K562 (cell line): ENCODE measurements around the gene GPR135. TPM values are rescaled to one million over a fixed set of nuclear protein-coding genes. Genes with fewer than 3 reads are reported as not detected.

Source experiments
- CGGBP1 ChIP-seq: fragments of 250-450 bp; sonication (Bioruptor Pico); IDR thresholded peaks from 2 replicates; pipeline ENCODE4 v1.9.0; 2021; ENCODE audit warnings: mild to moderate bottlenecking
- E2F1 ChIP-seq: sonication (generic); formaldehyde crosslinking; IDR thresholded peaks from 2 replicates; pipeline ENCODE4 v1.8.1; 2023; ENCODE audit warnings: mild to moderate bottlenecking, missing genetic modification reagents, moderate library complexity
- ELF4 ChIP-seq: fragments of 450-650 bp; formaldehyde crosslinking; IDR thresholded peaks from 2 replicates; pipeline ENCODE4 v1.4.0; 2022; ENCODE audit warnings: missing genetic modification characterization
- GABPB2 ChIP-seq: fragments of 250-450 bp; sonication (Bioruptor Pico); conservative IDR thresholded peaks from 2 replicates; pipeline ENCODE4 v1.5.1; 2021; ENCODE audit warnings: mild to moderate bottlenecking
- JUNB ChIP-seq: fragments of 450-650 bp; formaldehyde crosslinking; conservative IDR thresholded peaks from 2 replicates; pipeline ENCODE4 v1.4.0; 2020; ENCODE audit warnings: mild to moderate bottlenecking
- LEF1 ChIP-seq: fragments of 450-650 bp; IDR thresholded peaks from 2 replicates; pipeline ENCODE4 v1.6.1; 2016; ENCODE audit warnings: mild to moderate bottlenecking
- MTA2 ChIP-seq: fragments of 450-650 bp; IDR thresholded peaks from 2 replicates; pipeline ENCODE4 v1.6.1; 2016; ENCODE audit warnings: low read depth
- NFYB ChIP-seq: IDR thresholded peaks from 2 replicates; pipeline ENCODE4 v1.6.1; 2011; ENCODE audit warnings: mild to moderate bottlenecking, moderate library complexity; ENCODE audit not compliant: insufficient read length; ENCODE audit errors: extremely low read depth
- NR4A1 ChIP-seq, 2 experiments: fragments of 250-450 bp in 1 of 2; fragments of 450-650 bp in 1 of 2; sonication (Bioruptor Pico) in 1 of 2; IDR thresholded peaks; 2 replicates each; pipeline versions ENCODE4 v1.4.0 to v1.6.1; 2016 to 2020; ENCODE audit warnings: mild to moderate bottlenecking in 2 of 2, missing compliant biosample characterization in 1 of 2, missing genetic modification characterization in 1 of 2, moderate library complexity in 1 of 2
- RNF2 ChIP-seq: sonication (generic); IDR thresholded peaks from 2 replicates; pipeline ENCODE4 v1.6.1; 2016
- SREBF2 ChIP-seq: sonication (generic); formaldehyde crosslinking; IDR thresholded peaks from 2 replicates; pipeline ENCODE4 v1.4.0; 2020; ENCODE audit warnings: mild to moderate bottlenecking, missing genetic modification reagents
- STAG1 ChIP-seq: sonication (generic); formaldehyde crosslinking; IDR thresholded peaks from 2 replicates; pipeline ENCODE4 v1.5.0; 2020; ENCODE audit warnings: missing genetic modification reagents, borderline replicate concordance
- STAT6 ChIP-seq: sonication (generic); formaldehyde crosslinking; IDR thresholded peaks from 2 replicates; pipeline ENCODE4 v1.8.1; 2023; ENCODE audit warnings: mild to moderate bottlenecking, missing genetic modification reagents
- TFAP4 ChIP-seq: sonication (generic); formaldehyde crosslinking; IDR thresholded peaks from 2 replicates; pipeline ENCODE4 v1.8.0; 2022; ENCODE audit warnings: missing genetic modification reagents, mild to moderate bottlenecking, moderate library complexity, borderline replicate concordance
- ZBTB17 ChIP-seq: fragments of 450-650 bp; formaldehyde crosslinking; IDR thresholded peaks from 2 replicates; pipeline ENCODE4 v1.4.0; 2020; ENCODE audit warnings: mild to moderate bottlenecking
- ZNF124 ChIP-seq: sonication (generic); formaldehyde crosslinking; IDR thresholded peaks from 2 replicates; pipeline ENCODE4 v1.8.1; 2022; ENCODE audit warnings: missing genetic modification reagents
- ZNF134 ChIP-seq: fragments of 250-450 bp; sonication (Bioruptor Pico); conservative IDR thresholded peaks from 2 replicates; pipeline ENCODE4 v1.4.0; 2020
- ZNF609 ChIP-seq: sonication (generic); formaldehyde crosslinking; IDR thresholded peaks from 2 replicates; pipeline ENCODE4 v1.8.1; 2023; ENCODE audit warnings: missing genetic modification reagents, mild to moderate bottlenecking, borderline replicate concordance
- polyA plus RNA-seq, 8 experiments: library from polyadenylated mRNA; depleted of rRNA in 4 of 8; stranded (reverse) in 5 of 8; unstranded in 3 of 8; fragments of >200 nt; fragmentation: Nextera tagmentation in 2 of 8; fragmentation: Illumina TruSeq in 1 of 8; extraction: Ambion mirVana in 2 of 8; extraction: Trizol in 1 of 8; gene quantifications; 2 replicates each; pipeline versions ENCODE4 v1.2.1 to v1.2.3, GENCODE V29; 2011 to 2014; ENCODE audit warnings: inconsistent platforms in 1 of 8, missing spikeins in 1 of 8
- total RNA-seq, 7 experiments: library from RNA; depleted of rRNA in 6 of 7; stranded (reverse); fragments of >200 nt in 6 of 7; fragmentation: Illumina TruSeq in 2 of 7; extraction: Trizol in 2 of 7; gene quantifications; 2 replicates each; pipeline versions ENCODE4 v1.2.1 to v1.2.3, GENCODE V29; 2011 to 2021; ENCODE audit warnings: low replicate concordance in 1 of 7

The GPR135 gene
- total and polyA plus RNA-seq, 9 of the 15 experiments (the other 6 are each of a cell fraction or from before 2014, with no cell fraction given), result 0.06 to 1.6 (median 1.0) TPM

- TF ChIP-seq CGGBP1 (CRISPR knock-in tag) (no peak), E2F1 (CRISPR knock-in tag) (peak; percentile 55; the same call in 1 of the 2 replicates), NFYB (no peak), STAT6 (no peak), MTA2 (no peak), ZNF134 (CRISPR knock-in tag) (no peak), STAG1 (no peak), ZNF609 (no peak), NR4A1 (CRISPR knock-in tag; IDR thresholded peaks at IDR 0.05) (no peak), NR4A1 (tag; IDR thresholded peaks at IDR 0.05) (no peak), ZNF124 (CRISPR knock-in tag) (no peak), ELF4 (CRISPR knock-in tag) (no peak), JUNB (no peak), TFAP4 (CRISPR knock-in tag) (peak; percentile 75), GABPB2 (CRISPR knock-in tag) (no peak), SREBF2 (no peak), RNF2 (peak; percentile 75), ZBTB17 (CRISPR knock-in tag) (no peak), LEF1 (no peak)
These were observed 18.8 kb upstream of the GPR135 start, which contains the start of the genes JKAMP and L3HYPDH (continued) for GRCh38 chr14:59483819-59484638.
